GM19395 (cell line): ENCODE results near the gene PYM1.
A peak's percentile ranks its signal among the peaks of the same experiment; 100 is the strongest.

ENCODE experiments used
- ATAC-seq: cut with Tn5 transposase; IDR thresholded peaks from one replicate; pipeline ENCODE4 v1.9.1; 2021; ENCODE audit warnings: mild to moderate bottlenecking, moderate library complexity; ENCODE audit not compliant: unreplicated experiment

PYM1 gene

DNA sequence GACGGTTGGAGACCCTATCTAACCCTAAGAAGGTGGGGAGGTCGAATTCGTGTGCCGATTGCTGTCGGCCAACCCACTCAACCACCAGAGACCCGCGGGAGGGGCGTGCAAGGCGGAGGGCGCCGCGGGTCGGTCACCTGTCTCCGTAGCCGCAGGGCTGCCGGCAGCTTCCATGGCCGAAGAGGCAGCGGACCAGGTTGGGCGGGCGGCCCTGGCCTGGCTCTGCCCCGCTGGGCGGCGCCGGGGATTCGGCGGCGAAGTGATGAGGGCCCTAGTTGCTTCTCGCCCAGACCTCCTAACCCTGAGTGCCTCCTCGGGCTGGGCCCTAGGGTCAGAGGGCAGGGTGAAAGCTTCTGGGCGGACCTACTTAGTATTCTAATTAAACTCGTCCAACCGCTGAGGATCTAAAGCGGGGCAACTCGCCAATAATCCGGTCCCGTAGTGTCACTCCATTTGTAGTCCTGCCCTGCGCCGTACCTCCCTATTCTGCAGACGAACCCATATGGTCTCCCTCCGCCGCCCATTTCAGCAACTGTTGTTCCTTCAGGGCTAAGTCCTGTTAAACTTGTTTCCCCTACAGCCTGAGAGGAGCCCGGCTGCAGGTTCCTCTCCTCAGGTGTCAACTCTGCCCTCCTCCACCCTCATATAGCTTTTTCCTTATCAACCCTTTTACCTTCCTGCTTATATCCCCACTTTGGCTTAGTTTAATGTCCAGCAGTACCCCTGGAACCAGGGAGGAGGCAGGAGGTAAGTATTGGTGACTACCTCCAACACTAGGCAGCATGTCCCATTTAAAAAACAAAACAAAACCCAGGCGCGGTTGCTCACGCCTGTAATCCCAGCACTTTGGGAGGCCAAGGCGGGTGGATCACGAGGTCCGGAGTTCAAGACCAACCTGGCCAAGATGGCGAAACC is at the start of gene PYM1:
Gene PYM1, minus strand, starts transcription at position 307 of the 915 bp plus-strand sequence. Its CDS starts 133 bp downstream, at position 174.
- peak; percentile 41 for ATAC-seq

DNA sequence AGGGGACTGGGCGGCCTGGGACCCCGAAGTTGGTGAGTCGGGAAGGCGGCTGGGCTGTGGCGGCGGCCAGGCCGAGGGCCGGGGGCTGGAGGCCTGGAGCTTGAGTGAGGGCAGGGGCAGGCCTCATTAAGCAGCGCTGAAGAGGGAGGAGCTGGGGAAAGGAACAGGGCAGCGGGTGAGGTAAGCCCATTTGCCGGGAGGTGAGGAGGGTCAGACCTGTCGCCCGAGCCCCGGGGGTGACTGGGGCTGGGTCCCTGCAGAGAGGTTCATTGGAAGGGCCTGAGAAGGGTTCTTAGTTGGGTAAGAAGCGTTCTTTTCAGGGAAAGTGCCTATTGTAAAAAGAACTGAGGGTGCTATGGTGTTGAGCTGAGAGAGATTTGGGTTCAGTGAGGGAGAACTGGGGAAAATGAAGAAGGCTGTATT is 46.6 kb upstream of the PYM1 start:
- peak; percentile 22 for ATAC-seq

DNA sequence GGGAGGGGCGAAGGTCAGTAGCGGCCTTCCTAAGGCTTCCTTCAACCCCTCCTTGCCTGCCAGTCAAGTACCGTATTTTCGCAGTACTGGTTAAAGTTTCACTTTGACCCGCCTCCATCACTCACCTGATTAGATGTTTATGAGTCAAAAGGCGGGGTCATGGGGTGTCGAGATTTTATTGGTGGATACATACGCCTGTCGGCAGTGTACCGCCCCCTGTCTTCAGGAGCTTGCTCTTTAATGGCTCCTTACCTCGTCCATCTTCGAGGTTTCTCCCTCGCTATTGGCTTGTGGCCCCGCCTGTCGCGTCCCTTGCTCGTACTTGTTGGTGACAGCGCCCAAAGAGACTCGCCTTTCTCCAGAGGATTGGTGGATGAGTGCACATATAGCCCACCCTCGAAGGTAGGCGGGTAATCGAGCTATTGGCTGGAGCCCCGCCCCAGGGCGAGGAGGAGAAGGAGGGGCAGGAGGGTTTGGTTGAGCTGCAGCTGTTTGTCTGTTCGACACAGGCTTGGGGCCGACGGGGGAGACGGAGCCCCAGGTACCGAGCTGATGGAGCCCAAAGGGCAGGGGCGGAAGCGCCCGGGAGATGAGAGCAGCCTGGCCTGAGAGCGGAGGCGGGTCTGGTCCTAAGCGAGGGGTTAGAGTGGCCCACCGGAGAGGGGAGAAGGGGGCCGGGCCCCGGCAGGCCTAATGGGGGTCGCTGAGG is 46.1 kb upstream of the PYM1 start, which contains the start of gene RAB5B:
Gene RAB5B, plus strand, starts transcription at position 480 of the 709 bp plus-strand sequence. CDS start 12,883 bp downstream, outside the sequence.
- ATAC-seq = peak; percentile 97

DNA sequence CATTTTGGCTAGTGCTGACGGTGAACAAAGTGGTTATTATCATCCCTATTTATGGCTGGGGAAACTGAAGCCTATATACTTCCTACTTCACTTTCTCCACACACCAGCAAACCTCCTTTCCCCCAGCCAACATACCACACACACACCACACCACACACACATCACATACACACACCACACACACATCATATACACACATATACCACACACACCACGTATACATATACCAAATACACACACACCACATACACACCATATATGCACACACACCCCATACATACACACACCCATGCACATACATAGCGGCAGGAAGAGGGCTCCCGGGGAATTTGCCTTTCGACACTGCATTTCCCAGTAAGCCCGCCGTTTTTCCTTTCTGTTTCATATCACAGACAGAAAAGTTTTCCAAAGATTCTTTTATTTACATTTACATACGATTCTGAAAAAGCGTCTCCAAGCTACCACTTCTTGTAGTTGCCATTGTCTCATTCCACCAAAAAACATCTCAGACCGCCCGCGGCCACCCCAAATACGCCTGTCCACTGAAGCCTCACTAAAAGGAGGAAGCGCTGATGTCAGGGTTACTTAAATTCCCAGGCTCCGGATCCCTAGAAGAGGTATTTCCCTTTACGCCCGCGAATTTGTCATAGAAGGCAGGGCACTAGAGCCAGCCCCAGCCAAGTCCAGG is 45.4 kb upstream of the PYM1 start:
- no peak for ATAC-seq

DNA sequence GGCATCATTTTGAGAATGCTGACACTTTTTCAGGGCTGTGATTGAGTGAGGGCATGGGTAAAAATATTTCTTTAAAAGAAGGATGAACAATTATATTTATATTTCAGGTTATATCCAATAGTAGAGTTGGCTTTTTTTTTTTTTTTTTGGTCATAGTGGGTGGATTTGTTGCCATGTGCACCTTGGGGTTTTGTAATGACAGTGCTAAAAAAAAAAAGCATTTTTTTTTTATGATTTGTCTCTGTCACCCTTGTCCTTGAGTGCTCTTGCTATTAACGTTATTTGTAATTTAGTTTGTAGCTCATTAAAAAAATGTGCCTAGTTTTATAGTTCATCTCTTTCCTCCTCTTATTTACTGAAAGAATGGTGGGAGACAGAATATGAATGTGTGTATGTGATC is 44.8 kb upstream of the PYM1 start:
- no peak for ATAC-seq

DNA sequence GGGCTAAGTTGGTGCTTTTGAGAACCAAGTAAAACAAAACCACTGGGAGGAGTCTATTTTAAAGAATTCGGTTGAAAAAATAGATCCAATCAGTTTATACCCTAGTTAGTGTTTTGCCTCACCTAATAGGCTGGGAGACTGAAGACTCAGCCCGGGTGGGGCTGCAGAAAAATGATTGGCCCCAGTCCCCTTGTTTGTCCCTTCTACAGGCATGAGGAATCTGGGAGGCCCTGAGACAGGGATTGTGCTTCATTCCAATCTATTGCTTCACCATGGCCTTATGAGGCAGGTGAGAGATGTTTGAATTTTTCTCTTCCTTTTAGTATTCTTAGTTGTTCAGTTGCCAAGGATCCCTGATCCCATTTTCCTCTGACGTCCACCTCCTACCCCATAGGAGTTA is 44.3 kb upstream of the PYM1 start:
- ATAC-seq = no peak

DNA sequence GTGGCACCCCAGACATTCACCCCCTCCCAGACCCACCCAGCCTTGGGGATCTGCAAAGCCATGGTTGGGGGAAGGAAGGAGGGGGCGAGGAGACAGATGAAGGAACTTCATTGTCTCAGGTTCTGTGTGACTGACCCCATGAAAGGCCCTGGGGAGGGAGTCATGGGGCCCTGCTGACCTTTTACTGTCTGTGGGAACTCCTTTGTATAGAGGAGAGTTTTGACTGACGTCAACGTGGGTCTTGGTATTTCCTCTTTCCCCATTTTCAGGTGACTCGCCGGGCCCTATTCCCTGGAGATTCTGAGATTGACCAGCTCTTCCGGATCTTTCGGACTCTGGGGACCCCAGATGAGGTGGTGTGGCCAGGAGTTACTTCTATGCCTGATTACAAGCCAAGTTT is 43.1 kb upstream of the PYM1 start:
- no peak for ATAC-seq

DNA sequence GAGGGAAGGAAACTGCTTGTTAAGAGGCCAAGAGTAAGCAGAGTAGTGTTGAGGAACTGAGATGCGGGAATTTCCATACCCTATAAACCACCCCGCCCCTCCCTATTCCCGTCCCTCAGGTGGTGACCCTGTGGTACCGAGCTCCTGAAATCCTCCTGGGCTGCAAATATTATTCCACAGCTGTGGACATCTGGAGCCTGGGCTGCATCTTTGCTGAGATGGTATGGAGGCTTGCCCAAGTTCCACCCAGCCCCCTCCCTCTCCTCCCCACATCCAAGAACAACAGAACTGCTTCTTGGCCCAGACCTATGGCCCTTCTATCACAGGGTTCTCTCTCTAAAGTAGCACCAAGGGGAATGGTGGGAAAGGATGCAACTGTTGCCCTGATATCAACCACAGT is 41.7 kb upstream of the PYM1 start:
- ATAC-seq = no peak

DNA sequence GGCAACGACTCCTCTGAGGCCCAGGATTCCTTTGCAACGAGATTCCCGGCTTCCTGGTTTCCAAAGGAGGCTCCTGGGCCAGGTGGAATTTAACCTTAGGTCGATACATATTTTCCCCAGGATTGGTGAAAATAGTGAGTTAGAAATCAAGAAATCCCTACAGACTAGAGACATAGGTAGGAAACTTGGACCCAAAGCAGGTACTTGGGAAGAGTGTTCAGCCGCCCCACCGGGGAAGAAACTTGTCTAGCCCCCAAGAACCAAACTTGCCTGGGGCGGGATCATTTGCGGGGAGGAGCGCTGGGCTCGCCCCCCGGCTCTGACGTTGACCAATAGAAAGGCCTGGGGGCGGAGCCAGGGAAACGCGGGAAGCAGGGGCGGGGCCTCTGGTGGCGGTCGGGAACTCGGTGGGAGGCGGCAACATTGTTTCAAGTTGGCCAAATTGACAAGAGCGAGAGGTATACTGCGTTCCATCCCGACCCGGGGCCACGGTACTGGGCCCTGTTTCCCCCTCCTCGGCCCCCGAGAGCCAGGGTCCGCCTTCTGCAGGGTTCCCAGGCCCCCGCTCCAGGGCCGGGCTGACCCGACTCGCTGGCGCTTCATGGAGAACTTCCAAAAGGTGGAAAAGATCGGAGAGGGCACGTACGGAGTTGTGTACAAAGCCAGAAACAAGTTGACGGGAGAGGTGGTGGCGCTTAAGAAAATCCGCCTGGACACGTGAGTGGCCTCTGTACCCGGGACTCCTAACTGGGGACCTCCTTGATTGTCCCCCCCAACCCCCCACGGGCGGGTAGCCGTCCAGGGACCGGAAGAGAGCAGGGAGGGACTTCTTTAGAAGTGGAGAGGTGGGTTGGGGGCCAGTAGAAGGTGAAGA is 39.0 kb upstream of the PYM1 start, which contains the start of gene CDK2:
Gene CDK2, plus strand, starts transcription at position 423 of the 874 bp plus-strand sequence. Its CDS starts 179 bp downstream, at position 602.
- peak; percentile 93 for ATAC-seq

DNA sequence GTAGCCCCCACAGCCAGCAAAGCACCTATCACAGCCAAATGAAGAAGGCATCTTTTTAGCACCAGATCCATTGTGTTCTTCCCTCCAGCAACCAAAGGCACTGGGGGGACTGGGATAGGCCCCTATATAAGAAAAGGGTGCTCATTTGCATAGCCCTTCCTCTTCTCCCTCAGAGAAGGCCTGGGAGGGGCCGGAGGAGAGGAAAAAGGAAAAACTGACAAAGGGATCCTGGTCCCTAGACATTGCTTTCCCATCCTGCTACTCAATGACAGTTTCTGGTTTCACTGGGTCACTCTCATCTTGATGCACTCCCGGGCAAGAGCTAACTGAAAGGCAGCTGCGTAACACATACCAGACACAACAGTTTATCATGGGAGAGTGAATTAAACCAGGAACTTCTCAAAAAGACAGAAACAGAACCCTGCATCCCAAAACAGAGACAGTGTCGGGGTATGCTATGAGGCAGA is 38.3 kb upstream of the PYM1 start, which contains the start of gene PMEL:
Gene PMEL, minus strand, starts transcription at position 102 of the 467 bp plus-strand sequence. Its CDS starts 31 bp downstream, at position 71.
- no peak for ATAC-seq

DNA sequence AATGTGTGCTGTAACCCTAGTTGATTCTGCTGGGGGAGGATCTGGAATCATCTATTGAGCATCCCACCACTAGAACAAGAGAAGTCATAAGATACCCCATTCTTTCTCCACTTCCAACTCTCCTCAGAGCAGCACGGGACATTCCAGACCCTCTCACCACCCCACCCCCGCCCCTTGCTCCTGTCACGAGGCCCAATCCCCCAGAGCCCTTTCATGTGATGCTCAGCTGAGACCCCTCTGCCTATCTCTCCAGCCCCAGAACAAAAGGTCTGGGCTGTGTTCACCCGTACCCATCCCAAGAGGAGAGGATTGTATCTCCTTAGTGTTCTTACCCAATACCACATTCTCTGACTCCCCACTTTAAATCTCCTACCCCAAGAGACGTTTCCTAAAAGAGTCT is 37.5 kb upstream of the PYM1 start:
- no peak for ATAC-seq

DNA sequence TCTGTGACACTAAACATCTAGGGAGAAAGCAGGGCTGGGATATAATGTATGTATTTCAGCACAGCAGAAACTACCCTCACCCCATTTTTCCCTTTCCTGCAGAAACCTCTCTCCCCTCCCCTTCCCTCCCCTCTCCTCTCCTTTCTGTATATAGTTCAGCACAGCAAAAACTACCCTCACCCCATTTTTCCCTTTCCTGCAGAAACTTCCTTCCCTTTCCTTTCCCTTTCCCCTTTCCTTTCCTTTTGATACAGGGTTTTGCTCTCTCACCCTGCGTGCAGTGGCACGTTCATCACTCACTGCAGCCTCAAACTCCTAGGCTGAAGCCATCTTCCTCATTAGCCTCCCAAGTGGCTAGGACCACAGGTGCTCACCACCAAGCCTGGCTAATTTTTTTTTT is 36.1 kb upstream of the PYM1 start:
- ATAC-seq = no peak

DNA sequence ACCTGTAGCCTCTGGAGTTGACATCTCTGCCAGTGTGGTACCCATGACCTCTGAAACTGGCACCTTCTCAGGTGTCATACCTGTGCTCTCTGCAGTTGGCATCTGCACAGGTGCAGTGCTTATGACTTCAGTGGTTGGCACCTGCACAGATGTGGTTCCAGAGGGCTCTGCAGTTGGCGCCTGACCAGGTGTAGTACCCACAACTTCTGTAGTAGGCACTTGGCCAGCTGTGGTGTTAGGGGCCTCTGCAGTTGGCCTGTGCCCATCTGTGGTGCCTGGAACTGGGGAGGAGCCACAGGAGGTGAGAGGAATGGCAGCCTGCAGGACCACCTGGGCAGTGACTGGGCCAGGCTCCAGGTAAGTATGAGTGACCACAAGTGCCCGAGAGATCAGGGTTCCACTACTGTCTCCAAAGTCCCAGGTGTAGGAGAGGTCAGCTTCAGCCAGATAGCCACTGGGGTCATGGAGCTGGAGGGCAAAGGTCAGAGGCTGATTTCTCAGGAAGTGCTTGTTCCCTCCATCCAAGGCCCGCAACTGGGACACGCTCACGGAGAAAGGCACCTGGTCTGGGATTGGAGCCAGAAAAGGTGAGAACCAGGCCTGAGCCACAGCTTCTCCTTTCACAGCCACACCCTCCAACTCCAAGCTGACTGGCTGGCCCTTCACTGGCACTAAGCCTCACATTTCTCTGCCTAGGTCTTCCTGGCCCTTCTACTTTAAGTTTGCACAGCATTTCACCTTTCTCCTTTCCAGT is 29.6 kb upstream of the PYM1 start:
- no peak for ATAC-seq

DNA sequence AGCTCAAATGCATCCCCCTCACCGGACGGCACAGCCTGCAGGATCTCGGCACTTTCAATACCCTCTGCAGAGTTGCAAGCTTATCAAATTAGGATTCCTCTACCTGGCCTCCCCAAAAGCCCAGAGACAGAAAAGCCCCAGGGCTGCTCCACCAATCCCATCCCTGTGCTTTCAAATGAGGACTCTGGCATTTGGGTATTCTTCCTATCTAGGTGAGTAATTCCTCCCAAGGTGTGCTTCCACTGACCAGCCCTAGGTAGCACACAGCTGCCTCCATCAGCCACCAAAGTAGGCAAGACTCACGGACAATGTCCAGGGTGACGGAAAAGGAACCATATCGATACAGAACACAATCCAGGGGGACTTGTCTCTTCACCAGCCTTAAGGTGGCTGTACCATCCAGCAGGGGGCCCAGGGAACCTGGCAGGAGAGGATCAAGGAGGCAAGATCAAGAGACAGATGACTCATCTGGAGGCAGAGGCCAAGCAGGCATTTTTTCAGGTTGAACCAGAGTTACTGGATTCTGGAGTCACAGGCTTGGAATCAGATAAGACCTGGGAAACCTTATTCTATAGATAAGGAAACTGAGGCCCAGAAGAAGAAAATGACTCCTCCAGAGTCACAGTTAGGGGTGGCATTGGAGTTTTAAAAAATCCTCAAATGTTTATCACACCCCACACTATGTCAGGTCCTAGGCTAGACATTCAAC is 28.3 kb upstream of the PYM1 start:
- ATAC-seq = no peak

DNA sequence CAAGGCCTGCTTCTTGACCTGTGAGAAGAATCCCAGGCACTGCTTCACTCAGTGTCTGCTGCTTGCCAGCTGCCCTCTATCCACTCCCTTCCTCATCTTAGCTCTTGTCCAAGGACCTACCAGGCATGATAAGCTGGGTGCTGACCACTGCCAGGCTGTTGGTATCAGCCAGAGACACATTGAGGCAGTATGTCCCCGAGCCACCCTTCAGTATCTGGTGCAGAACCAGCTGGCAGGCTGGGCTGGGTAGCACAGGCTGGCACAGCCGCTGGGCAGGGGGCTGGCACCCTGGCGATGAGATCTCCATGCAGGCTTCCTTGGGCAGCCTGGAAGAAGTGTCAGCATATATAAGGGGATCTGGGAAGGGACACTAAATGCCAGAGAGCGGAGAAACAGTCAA is 27.6 kb upstream of the PYM1 start:
- no peak for ATAC-seq

DNA sequence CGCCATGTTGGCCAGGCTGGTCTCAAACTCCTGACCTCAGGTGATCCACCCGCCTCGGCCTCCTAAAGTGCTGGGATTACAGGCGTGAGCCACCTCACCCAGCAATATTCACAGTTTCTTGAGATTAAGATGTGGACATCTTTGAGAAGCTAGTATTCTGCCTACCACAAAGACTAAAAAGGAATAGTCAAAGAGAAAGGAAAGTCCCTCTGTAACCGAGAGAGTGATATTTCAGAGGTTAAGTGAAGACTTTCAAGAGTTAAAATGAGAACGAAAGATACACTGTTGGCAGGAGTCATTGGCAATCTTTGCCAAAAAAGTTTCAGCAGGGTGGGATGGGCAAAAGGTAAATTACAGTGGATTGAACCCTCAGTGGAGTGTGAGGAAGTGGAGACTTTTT is 18.9 kb upstream of the PYM1 start:
- no peak for ATAC-seq

DNA sequence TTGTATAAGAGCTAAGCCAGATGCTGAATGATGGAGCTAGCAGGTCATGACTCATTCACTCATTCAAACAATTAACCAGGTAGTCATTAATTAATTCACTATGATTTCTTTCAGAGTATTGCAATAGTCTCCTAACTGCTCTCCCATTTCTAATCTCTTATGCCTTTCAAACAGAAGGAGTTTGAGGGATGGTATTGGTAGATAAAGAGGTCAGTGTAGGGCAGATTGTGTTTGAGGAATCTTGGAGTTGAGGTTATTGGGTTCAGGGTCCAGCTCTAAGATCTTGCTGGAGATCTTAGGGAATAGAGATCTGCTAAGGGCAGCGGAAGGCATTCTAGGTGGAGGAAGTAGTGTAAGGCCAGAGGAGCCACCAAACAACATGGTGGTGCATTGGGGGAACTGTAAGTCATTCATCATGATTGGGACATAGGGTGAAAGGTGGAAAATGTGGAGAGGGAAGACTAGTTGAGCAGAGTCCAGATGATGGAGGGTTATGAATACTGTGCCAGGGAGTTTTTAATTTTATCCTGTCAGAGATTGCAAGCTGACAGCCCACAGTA is 15.0 kb upstream of the PYM1 start:
- ATAC-seq = no peak

DNA sequence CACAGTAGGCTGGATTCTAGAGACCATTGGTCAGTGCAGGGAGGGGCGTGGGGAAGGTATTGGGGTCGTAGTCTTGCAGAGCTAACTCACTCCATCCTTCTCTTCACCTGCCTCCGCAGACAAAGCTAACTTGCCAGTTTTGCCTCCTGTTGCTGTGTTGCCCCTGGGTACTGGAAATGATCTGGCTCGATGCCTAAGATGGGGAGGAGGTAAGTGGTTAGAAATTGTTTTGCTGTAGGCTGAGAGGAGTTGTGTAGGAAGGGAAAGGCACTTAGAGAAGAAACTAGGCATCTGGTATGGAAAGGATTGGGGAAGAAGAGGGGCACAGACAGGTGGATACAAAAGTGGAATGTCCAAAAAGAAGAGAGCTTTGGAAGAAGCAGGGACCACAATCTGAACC is 14.4 kb upstream of the PYM1 start:
- ATAC-seq = no peak
